HG02588 (cell line): ENCODE measurements around the gene DLL4.
"Not testable (repeated sequence)": the region's sequence is repeated elsewhere in the genome, so short reads cannot be mapped to it uniquely, and the experiment has no call there.

ENCODE experiments used
- ATAC-seq: cut with Tn5 transposase; IDR thresholded peaks from one replicate; pipeline ENCODE4 v1.9.1; 2021; ENCODE audit warnings: mild to moderate bottlenecking, moderate library complexity; ENCODE audit not compliant: unreplicated experiment

Gene DLL4

GRCh38 chr15:40941068-40941527 is 12.0 kb downstream of the DLL4 start:
- ATAC-seq: no peak

GRCh38 chr15:40941528-40942336 is 12.6 kb downstream of the DLL4 start:
- ATAC-seq: peak; percentile 75

- no peak for ATAC-seq
These were observed 13.3 kb downstream of the DLL4 start for GRCh38 chr15:40942337-40942854.

GRCh38 chr15:40942878-40943277 is 13.7 kb downstream of the DLL4 start:
- ATAC-seq: no peak

GRCh38 chr15:40943764-40944365 is 14.7 kb downstream of the DLL4 start:
- no peak for ATAC-seq

GRCh38 chr15:40944510-40945296 is 15.6 kb downstream of the DLL4 start:
- no peak for ATAC-seq

- no peak for ATAC-seq
These were observed 19.8 kb downstream of the DLL4 start for GRCh38 chr15:40948706-40949473.

- ATAC-seq: no peak
These were observed 20.6 kb downstream of the DLL4 start for GRCh38 chr15:40949756-40950207.

- no peak for ATAC-seq
These were observed 22.6 kb downstream of the DLL4 start for GRCh38 chr15:40951764-40952163.

- no peak for ATAC-seq
These were observed 23.3 kb downstream of the DLL4 start for GRCh38 chr15:40952301-40952900.

- peak; percentile 91 for ATAC-seq
These were observed 24.0 kb downstream of the DLL4 start, which contains the start of gene CHAC1 for GRCh38 chr15:40952901-40953712. TSS of gene CHAC1 (plus strand) at chr15:40953471. CDS start at chr15:40953584, 113 bp downstream.

GRCh38 chr15:40953713-40954074 is 24.6 kb downstream of the DLL4 start:
- ATAC-seq: no peak

GRCh38 chr15:40954158-40954848 is 25.2 kb downstream of the DLL4 start:
- not testable (repeated sequence) for ATAC-seq

- ATAC-seq: no peak
These were observed 26.2 kb downstream of the DLL4 start for GRCh38 chr15:40955141-40955903.

- no peak for ATAC-seq
These were observed 26.9 kb downstream of the DLL4 start for GRCh38 chr15:40955930-40956540.

- no peak for ATAC-seq
These were observed 27.4 kb downstream of the DLL4 start for GRCh38 chr15:40956541-40956982.

- no peak for ATAC-seq
These were observed 28.0 kb downstream of the DLL4 start for GRCh38 chr15:40957041-40957555.
